ENCODE measurements around the gene DDX20. TPM values are rescaled to one million over a fixed set of nuclear protein-coding genes. Genes with fewer than 3 reads are reported as not detected.

Gene DDX20
- total and polyA plus RNA-seq, 2 donors (not counting 3 experiments of a cell fraction or from before 2014, with no cell fraction given), result 4.1 to 15.9 TPM

DNA sequence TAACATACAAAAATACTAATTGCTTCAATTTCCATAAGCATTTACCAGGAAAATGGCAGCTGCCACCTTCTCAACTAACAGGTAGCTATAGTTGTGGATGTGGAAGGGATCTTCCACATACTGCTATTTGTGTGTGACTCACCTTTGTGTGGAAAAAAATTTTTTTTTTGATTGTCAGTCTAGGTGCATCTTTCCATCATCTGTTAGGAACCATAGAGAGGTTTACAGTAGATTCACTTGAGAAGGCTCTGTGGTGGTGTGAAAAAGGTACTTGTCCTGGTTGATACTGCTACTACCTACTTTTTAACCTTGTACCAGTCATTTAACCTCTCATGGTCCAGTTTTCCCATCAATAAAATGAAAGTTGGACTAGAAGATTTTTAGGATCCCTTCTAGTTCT is 12.9 kb downstream of the DDX20 start:
- H3K27ac ChIP-seq (ENCODE audit: insufficient read depth, low read depth, low read length), result no peak overlapping the region
- H3K4me2 ChIP-seq (ENCODE audit: insufficient read depth, low read length), result no peak overlapping the region
- H3K9ac ChIP-seq (replicated peaks; ENCODE audit: extremely low read depth, insufficient read depth, low read length), result no peak overlapping the region
- FAIRE-seq (no peak), DNase-seq (ENCODE audit: low read depth, low spot score) (no peak)
- H3K4me3 ChIP-seq (replicated peaks in 1 of 3; ENCODE audit: insufficient read depth in 1 of 3, low read depth in 1 of 3, low read length in 3 of 3), result no peak overlapping the region
- peaks cover 2 to 10% of the 10 kb centered on the region in 2 experiments for H3K36me3 ChIP-seq (ENCODE audit: control insufficient read depth in 2 of 2, extremely low read depth in 1 of 2, insufficient read depth in 2 of 2, low read length in 2 of 2)
- no peak for TF ChIP-seq GATA2 (IDR thresholded peaks at IDR 0.05; ENCODE audit: insufficient read depth, insufficient read length, low read depth, low read length)
- TF ChIP-seq MAX (IDR thresholded peaks at IDR 0.05; ENCODE audit: insufficient read depth, insufficient read length), result no peak
- no peak for TF ChIP-seq JUN (IDR thresholded peaks at IDR 0.05; ENCODE audit: borderline replicate concordance, insufficient read depth, insufficient read length, low read depth)
- no peak for TF ChIP-seq POLR2A (IDR thresholded peaks at IDR 0.05; ENCODE audit: low read depth, low read length)
- no peak for TF ChIP-seq FOS (IDR thresholded peaks at IDR 0.05; ENCODE audit: borderline replicate concordance, insufficient read depth, low read length)
- TF ChIP-seq EZH2 (IDR thresholded peaks at IDR 0.05; ENCODE audit: borderline replicate concordance, low read depth, low read length, severe bottlenecking), result no peak
- TF ChIP-seq POLR2AphosphoS5 (IDR thresholded peaks at IDR 0.05; ENCODE audit: insufficient read depth, low read depth, low read length), result no peak
- no peak for TF ChIP-seq MYC (IDR thresholded peaks at IDR 0.05; ENCODE audit: low read depth, low read length)
- no peak for TF ChIP-seq CTCF (IDR thresholded peaks at IDR 0.05; ENCODE audit: extremely low read depth in 1 of 2, insufficient read depth in 1 of 2, low read depth in 1 of 2, low read length in 2 of 2)
- no peaks in the 10 kb centered on the region for H3K9me3 ChIP-seq (replicated peaks; ENCODE audit: control insufficient read depth, insufficient read depth, low read length)
- peaks cover 17% of the 10 kb centered on the region for H3K79me2 ChIP-seq (ENCODE audit: control insufficient read depth, insufficient read depth, low read length)
- intact Hi-C loops (cut with micrococcal nuclease), result loop anchor here (1.0 kb wide), 4 partner anchors 53 to 545 kb away; no protein-coding TSS in a partner anchor
- no peaks in the 10 kb centered on the region for H3K4me1 ChIP-seq (ENCODE audit: control insufficient read depth, extremely low read depth, insufficient read depth, low read length)
- dilution Hi-C loops (cut with MboI; ENCODE audit: extremely low pct_ligation_motif_present, low sequenced_read_pairs), result no loop called here
- ChIA-PET POLR2A (no interaction called here), CTCF (interaction anchor here (1.4 to 5.4 kb wide), 16 partner anchors 13 to 545 kb away, joined by 3 to 125 read pairs (median 9); partner anchors contain the start of genes C1orf162 and DDX20)
- no peaks in the 10 kb centered on the region for H4K20me1 ChIP-seq (replicated peaks; ENCODE audit: control insufficient read depth, extremely low read depth, insufficient read depth, low read length)
- H3K9me1 ChIP-seq (replicated peaks; ENCODE audit: control insufficient read depth, extremely low read depth, insufficient read depth, low read length), result peaks cover 2% of the 10 kb centered on the region
- BruUV-seq (replicated peaks), result no TSS peak
- no peaks in the 10 kb centered on the region for H3K27me3 ChIP-seq (ENCODE audit: control insufficient read depth in 2 of 2, insufficient read depth in 2 of 2, low read length in 2 of 2)
- no peak overlapping the region for H2AFZ ChIP-seq (ENCODE audit: low read depth, low read length)

All from endothelial cell of umbilical vein (primary cell).